ENCODE measurements around the gene ACCS.

GRCh38 chr11:44127130-44127529, 61.1 kb downstream of the ACCS start:
- TF ChIP-seq CTCF (IDR thresholded peaks at IDR 0.05) (no peak), POLR2A (IDR thresholded peaks at IDR 0.05) (no peak), POLR2AphosphoS5 (IDR thresholded peaks at IDR 0.05; ENCODE audit: insufficient read depth in 1 of 2, low read depth in 1 of 2) (no peak)

Data from vagina (tissue), 2 donors.